Measurements from ENCODE around the gene EPB41L2. TPM values are rescaled to one million over a fixed set of nuclear protein-coding genes. Genes with fewer than 3 reads are reported as not detected.

Gene EPB41L2
- total RNA-seq, 4 donors from 2014 or later: 60.1 to 87.2 (median 67.4) TPM

GRCh38 chr6:130873746-130874145 is 189.3 kb downstream of the EPB41L2 start:
- 96% methylated on average over 5 of the region's 5 CpGs for WGBS
- no peak overlapping the region for H3K4me3 ChIP-seq
- intact Hi-C loops (cut with DNase I): loop anchor here (10.0 kb wide), 1 partner anchor 549 kb away; no protein-coding TSS in a partner anchor
- peaks cover 0 to 26% (median 3%) of the 10 kb centered on the region in 4 donors for H3K36me3 ChIP-seq
- H3K4me1 ChIP-seq: no peaks in the 10 kb centered on the region
- no peak overlapping the region for H3K27ac ChIP-seq (replicated peaks in 1 of 4)
- no peak for DNase-seq (ENCODE audit: extremely low spot score)
- no peaks in the 10 kb centered on the region for H3K27me3 ChIP-seq
- H3K9me3 ChIP-seq: no peaks in the 10 kb centered on the region
- no peak for TF ChIP-seq POLR2AphosphoS5 (IDR thresholded peaks at IDR 0.05)
- no peak for TF ChIP-seq POLR2A (IDR thresholded peaks at IDR 0.05; ENCODE audit: low read depth)
- no peak for TF ChIP-seq EP300 (IDR thresholded peaks at IDR 0.05)
- no peak for TF ChIP-seq CTCF (IDR thresholded peaks at IDR 0.05)

- H3K36me3 ChIP-seq: peaks cover 0 to 29% (median 3%) of the 10 kb centered on the region in 4 donors
- DNase-seq (ENCODE audit: extremely low spot score): no peak
- 72% methylated on average over 8 of the region's 8 CpGs for WGBS
- no peaks in the 10 kb centered on the region for H3K9me3 ChIP-seq
- TF ChIP-seq EP300 (IDR thresholded peaks at IDR 0.05) (no peak), CTCF (IDR thresholded peaks at IDR 0.05) (peak; percentile 53 to 81 (median 74)), POLR2AphosphoS5 (IDR thresholded peaks at IDR 0.05) (no peak), POLR2A (IDR thresholded peaks at IDR 0.05; ENCODE audit: low read depth) (no peak)
- intact Hi-C loops (cut with DNase I): loop anchor here (10.0 kb wide), 1 partner anchor 548 kb away; no protein-coding TSS in a partner anchor
- H3K27me3 ChIP-seq: no peaks in the 10 kb centered on the region
- no peak overlapping the region for H3K4me3 ChIP-seq
- H3K4me1 ChIP-seq: no peaks in the 10 kb centered on the region
- H3K27ac ChIP-seq (replicated peaks in 1 of 4): no peak overlapping the region
Measured at GRCh38 chr6:130872250-130873095, 190.6 kb downstream of the EPB41L2 start.

GRCh38 chr6:130870179-130870880 is 192.7 kb downstream of the EPB41L2 start:
- Histone ChIP-seq H3K36me3 (peaks cover 0 to 40% (median 16%) of the 10 kb centered on the region in 4 donors), H3K27me3 (no peaks in the 10 kb centered on the region), H3K27ac (replicated peaks in 1 of 4) (no peak overlapping the region), H3K9me3 (no peaks in the 10 kb centered on the region), H3K4me3 (no peak overlapping the region), H3K4me1 (no peaks in the 10 kb centered on the region)
- WGBS: 91% methylated on average over 9 of the region's 9 CpGs
- intact Hi-C loops (cut with DNase I): loop anchor here (10.0 kb wide), 1 partner anchor 546 kb away; no protein-coding TSS in a partner anchor
- DNase-seq (ENCODE audit: extremely low spot score): no peak
- TF ChIP-seq POLR2A (IDR thresholded peaks at IDR 0.05; ENCODE audit: low read depth): no peak
- no peak for TF ChIP-seq EP300 (IDR thresholded peaks at IDR 0.05)
- TF ChIP-seq POLR2AphosphoS5 (IDR thresholded peaks at IDR 0.05): no peak
- TF ChIP-seq CTCF (IDR thresholded peaks at IDR 0.05): no peak

GRCh38 chr6:130869681-130870080 is 193.4 kb downstream of the EPB41L2 start:
- Histone ChIP-seq H3K9me3 (no peaks in the 10 kb centered on the region), H3K4me1 (no peaks in the 10 kb centered on the region), H3K36me3 (peaks cover 0 to 44% (median 23%) of the 10 kb centered on the region in 4 donors), H3K27me3 (no peaks in the 10 kb centered on the region), H3K27ac (replicated peaks in 1 of 4) (no peak overlapping the region), H3K4me3 (no peak overlapping the region)
- TF ChIP-seq POLR2A (IDR thresholded peaks at IDR 0.05; ENCODE audit: low read depth) (no peak), EP300 (IDR thresholded peaks at IDR 0.05) (no peak), CTCF (IDR thresholded peaks at IDR 0.05) (no peak), POLR2AphosphoS5 (IDR thresholded peaks at IDR 0.05) (no peak)
- 98% methylated on average over 10 of the region's 10 CpGs for WGBS
- no peak for DNase-seq (ENCODE audit: extremely low spot score)
- intact Hi-C loops (cut with DNase I): loop anchor here (10.0 kb wide), 1 partner anchor 545 kb away; no protein-coding TSS in a partner anchor

Measured in esophagus muscularis mucosa (tissue), 4 donors.